ENCODE results near the gene FKBP1A.
"Not testable (repeated sequence)": the region's sequence is repeated elsewhere in the genome, so short reads cannot be mapped to it uniquely, and the experiment has no call there.

The FKBP1A gene

GRCh38 chr20:1415667-1416468 is 23.0 kb upstream of the FKBP1A start:
- FAIRE-seq: no peak

GRCh38 chr20:1414982-1415381 is 22.1 kb upstream of the FKBP1A start:
- FAIRE-seq: no peak

DNA sequence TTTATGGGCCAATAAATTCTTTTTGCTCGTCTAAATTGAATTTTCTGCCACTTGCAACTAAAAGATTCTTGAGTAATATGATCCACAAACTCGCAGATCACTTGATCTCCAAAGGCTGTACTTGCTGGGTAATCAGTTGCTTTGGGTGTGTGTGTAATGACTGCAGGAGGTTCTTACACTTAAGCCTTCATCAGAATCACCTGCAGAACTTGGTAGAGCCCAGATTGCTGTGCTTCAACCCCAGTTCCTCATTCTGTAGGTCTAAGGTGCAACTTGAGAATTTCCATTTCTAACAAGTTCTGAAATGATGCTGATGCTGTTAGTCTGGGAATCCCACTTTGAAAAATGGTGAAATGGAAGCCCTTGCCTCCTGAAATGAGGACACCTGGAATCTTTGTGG is 12.9 kb upstream of the FKBP1A start:
- FAIRE-seq: no peak

DNA sequence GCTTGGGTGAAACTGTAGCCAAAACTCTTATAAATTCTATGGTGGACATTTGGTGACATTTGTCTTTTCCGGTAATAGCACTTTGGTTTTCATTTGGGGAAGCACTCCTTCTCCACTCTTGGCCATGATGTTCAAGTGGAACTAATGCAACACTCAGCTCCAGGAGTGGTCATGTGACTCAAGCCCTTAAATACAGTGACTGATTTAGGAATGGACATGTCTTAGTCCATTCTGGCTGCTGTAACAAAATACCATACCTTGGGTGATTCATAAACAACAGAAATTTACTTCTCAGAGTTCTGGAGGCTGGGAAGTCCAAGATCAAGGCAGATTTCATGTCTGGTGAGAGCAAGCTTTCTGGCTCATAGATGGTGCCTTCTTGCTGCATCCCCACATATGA is 10.8 kb upstream of the FKBP1A start:
- no peak for FAIRE-seq

DNA sequence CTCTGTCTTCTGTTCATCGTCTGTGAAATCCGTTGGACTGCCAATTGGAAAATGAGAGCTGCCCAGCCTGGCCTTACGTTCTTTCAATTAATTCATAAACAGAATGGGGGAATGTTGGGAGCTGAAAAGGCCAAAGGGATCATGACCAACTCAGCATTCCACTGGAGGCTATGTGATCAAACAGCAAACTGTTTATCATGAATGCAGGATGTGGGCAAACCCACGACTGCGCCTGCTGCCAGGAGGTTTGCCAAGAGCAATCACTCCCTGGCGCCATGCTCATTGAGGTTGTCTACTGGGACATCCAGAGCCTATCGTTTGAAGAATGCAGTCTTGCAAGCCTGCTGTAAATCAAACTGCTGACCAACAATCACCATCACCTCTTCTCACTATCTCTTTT is 9.3 kb upstream of the FKBP1A start:
- FAIRE-seq: no peak

DNA sequence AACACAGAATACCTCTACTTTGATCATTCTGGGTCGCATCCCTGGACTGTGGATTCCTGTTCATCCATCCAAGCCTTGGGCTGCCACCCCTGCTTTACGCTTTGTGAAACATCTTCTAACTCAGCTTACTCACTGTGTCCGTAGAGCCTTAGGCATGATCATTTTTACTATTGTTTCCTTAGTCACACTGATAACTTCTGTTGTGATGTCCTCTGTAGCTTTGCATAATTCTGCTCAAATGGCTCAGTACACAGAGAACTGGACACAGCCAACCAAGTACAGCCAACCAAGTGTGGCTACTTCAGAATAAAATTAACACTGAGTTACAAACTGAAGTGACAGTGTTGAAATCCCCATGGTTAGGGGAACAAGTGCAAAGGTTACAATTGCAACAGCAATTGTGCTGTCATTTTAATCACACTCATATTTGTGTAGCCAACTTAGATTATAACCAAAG is 8.6 kb upstream of the FKBP1A start:
- no peak for FAIRE-seq

DNA sequence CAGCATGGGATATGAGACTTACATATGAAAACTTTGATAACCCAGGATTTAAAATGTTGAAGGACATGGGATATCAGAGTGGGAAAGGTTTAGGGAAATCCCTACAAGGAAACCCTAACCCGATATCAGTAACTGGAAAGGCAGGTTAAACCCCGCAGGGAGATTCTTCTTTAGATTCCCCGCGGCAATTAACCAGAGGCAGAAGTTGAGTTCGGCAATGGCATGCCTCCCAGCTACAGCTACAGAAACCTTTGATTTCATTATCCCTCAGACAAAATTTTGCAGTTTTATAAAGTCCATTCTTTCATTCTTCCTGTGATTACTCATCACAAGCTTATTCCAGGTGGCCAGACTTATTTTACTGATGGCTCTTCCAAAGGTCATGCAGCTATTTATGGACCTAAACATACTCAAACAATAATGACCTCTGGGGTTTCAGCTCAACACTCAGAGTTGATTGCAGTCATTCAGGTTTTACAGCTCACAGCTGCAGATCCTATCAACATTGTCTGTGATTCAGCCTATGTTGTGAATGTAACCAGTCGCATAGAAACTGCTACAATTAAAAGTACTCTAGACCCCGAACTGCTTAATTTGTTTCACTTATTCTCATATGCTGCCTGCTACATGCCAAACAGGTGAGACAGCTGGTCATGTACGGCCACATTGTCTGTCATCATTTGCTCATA is 7.0 kb upstream of the FKBP1A start:
- FAIRE-seq: not testable (repeated sequence)

GRCh38 chr20:1398185-1398584 is 5.3 kb upstream of the FKBP1A start:
- not testable (repeated sequence) for FAIRE-seq

DNA sequence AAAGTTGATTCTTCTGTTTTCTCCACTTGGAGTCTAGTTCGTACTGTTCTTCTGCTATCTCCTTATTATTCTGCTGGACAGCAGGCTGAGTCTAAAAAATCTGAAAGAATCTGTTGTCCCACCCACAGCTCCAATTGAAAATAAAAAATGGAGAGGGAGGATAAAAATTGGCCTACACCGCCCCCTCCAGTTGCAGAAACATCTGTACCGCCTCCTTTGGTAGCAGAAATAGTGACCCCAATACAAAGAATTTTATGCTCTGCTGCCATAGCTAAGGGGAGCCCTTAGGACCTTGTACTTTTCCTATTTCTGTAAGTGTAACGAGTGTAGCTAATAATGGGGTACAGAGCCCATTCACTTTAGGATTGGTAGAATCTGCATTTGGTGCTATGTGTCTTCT is 4.9 kb upstream of the FKBP1A start:
- no peak for FAIRE-seq

GRCh38 chr20:1396702-1397101 is 3.8 kb upstream of the FKBP1A start:
- no peak for FAIRE-seq

DNA sequence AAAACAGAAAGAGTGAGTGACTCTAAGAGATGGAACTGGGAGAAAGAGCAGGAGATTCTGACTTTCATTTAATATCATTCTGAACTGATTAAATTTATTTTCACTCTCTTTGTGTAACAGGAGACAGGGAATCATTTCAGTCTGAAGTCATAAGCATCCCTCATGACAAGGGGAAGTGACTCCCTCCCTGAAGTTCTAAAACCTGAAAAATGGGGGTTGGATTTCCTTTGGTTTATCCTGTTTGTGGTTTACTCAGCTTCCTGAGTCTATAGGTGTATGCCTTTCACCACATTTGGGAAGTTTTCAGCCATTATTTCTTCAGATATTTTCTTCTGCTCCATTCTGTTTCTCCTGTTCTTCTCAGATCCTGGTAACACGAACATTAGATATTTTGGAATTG is 3.4 kb upstream of the FKBP1A start:
- FAIRE-seq: no peak

DNA sequence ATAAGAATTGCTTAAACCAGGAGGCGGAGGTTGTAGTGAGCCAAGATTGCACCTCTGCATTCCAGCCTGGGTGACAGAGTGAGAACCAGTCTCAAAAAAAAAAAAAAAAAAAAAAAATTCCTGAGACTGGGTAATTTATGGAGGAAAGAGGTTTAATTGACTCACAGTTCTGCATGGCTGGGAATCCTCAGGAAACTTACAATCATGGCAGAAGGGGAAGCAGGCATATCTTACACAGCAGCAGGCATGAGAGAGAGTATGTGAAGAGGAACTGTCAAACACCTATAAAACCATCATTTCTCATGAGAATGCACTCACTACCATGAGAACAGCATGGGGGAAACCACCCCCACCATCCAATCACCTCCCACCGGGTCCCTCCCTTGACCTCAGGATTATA is 1.8 kb upstream of the FKBP1A start:
- no peak for FAIRE-seq

DNA sequence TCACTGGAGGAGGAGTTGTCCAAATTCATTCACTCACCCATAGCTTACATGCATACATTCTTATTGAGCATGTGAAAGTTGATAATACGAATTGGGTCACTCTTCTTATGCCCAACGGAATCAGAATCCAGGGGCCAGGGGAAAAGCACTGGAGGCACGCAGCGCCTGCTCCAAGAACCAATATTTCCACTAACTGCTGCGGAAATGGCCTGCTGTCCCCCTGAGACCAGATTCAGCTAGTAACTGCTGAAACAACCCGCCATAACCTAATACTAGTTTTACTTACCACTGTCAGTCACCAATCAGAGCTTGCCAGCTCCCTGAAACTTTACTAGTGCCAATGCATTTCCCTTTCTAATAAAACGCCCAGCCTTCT is 641 bp upstream of the FKBP1A start:
- no peak for FAIRE-seq

DNA sequence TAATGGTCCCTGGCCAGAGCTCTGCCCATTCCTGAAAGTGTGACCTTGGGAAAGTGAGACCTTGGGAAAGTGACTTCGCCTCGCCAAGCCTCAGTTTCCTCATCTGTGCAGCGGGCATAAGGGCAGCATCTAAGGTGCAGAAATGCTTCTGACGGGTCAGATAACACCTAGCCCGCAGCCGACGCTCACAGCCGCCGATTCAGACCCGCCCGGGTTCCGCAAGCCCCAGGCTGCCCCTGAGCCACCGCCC is 486 bp downstream of the FKBP1A start:
- FAIRE-seq: no peak

- FAIRE-seq: no peak
Measured at GRCh38 chr20:1391640-1392442, 1.0 kb downstream of the FKBP1A start.

- no peak for FAIRE-seq
Measured at GRCh38 chr20:1390581-1391403, 2.1 kb downstream of the FKBP1A start.

- FAIRE-seq: no peak
Measured at GRCh38 chr20:1389703-1390580, 2.9 kb downstream of the FKBP1A start.

DNA sequence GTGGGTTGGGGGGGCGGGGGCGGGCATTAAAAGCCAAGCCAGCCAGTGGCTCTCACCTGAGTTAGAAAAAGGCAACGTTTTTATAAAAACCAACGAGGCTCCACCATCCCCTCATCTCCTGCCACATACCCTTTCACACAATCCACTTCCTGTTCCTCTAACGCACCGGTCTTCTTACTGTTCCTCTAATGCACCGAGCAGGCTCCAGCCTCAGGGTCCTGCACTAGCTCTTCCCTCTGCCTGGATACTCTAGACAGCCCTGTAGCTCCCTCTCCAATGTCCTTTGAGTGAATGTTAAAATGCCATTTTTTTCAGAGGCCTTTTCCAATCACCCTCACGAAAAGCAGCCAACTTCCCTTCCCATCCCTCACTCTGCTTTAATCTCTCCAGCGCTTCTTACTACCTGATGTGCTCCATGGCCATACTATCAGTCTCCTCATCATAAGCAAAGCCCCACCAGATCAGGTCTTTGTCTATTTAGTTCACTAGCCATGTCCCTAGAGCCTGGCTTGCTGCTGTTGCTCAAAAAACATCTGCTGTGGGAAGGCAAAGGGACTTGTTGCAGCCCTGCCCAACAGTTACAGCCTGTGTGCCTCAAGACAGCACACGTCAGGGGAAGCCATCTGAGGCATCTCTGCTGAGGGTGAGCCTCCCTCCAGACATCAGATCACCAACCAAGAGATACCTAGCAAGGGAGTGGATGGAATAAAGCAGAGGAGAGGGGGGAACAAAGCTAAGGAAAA is 3.9 kb downstream of the FKBP1A start:
- FAIRE-seq: no peak

GRCh38 chr20:1388253-1388652 is 4.6 kb downstream of the FKBP1A start:
- no peak for FAIRE-seq

- no peak for FAIRE-seq
Measured at GRCh38 chr20:1386323-1386722, 6.5 kb downstream of the FKBP1A start.

All from A204.1 (cell line).